DND-41 (cell line): Measurements from ENCODE around the gene TTC23.

Experiments
- ATAC-seq: fragments of 200-7000 bp; cut with Tn5 transposase; 3 replicates; pipeline ENCODE4 v1.9.1; 2021; ENCODE audit warnings: low read depth; ENCODE audit not compliant: insufficient read depth
- DNase-seq: peaks from one replicate; pipeline ENCODE4 v3.0.0-alpha.2; 2020
- H2AFZ ChIP-seq: 2 replicates; pipeline ENCODE4 v1.6.0; 2012; ENCODE audit warnings: low read depth, low read length
- H3K27ac ChIP-seq: 2 replicates; pipeline ENCODE4 v1.5.1; 2012; ENCODE audit warnings: low read length, inconsistent platforms
- H3K27me3 ChIP-seq: fragments of 200-600 bp; sonication (generic); 2 replicates; pipeline ENCODE4 v1.6.0; 2012; ENCODE audit warnings: low read length, mild to moderate bottlenecking, inconsistent platforms; ENCODE audit not compliant: insufficient read depth, poor library complexity
- H3K36me3 ChIP-seq: 2 replicates; pipeline ENCODE4 v1.5.1; 2012; ENCODE audit warnings: low read length, inconsistent platforms; ENCODE audit not compliant: insufficient read depth
- H3K4me1 ChIP-seq: 2 replicates; pipeline ENCODE4 v1.5.1; 2012; ENCODE audit warnings: mild to moderate bottlenecking, low read length; ENCODE audit not compliant: insufficient read depth
- H3K4me2 ChIP-seq: 2 replicates; pipeline ENCODE4 v1.6.0; 2012; ENCODE audit warnings: mild to moderate bottlenecking, moderate library complexity, low read length, inconsistent platforms; ENCODE audit not compliant: insufficient read depth
- H3K4me3 ChIP-seq, 2 experiments: fragments of 200-600 bp in 1 of 2; shearing (Covaris generic) in 1 of 2; 2 replicates each; pipeline ENCODE4 v1.5.1; 2012 to 2016; ENCODE audit warnings: inconsistent platforms in 2 of 2, low read length in 2 of 2, mild to moderate bottlenecking in 2 of 2, low read depth in 1 of 2, moderate library complexity in 1 of 2
- H3K79me2 ChIP-seq: 2 replicates; pipeline ENCODE4 v1.6.0; 2012; ENCODE audit warnings: low read length, inconsistent platforms; ENCODE audit not compliant: insufficient read depth
- H3K9ac ChIP-seq: 2 replicates; pipeline ENCODE4 v1.6.0; 2012; ENCODE audit warnings: low read depth, mild to moderate bottlenecking, inconsistent platforms, low read length, moderate library complexity
- H3K9me3 ChIP-seq: 2 replicates; pipeline ENCODE4 v1.5.1; 2012; ENCODE audit warnings: low read length, moderate library complexity, mild to moderate bottlenecking, inconsistent platforms; ENCODE audit not compliant: insufficient read depth, severe bottlenecking
- H4K20me1 ChIP-seq: 2 replicates; pipeline ENCODE4 v1.6.0; 2012; ENCODE audit warnings: low read length; ENCODE audit not compliant: insufficient read depth
- EZH2 ChIP-seq: IDR thresholded peaks from 3 replicates; pipeline ENCODE4 v1.6.1; 2012; ENCODE audit warnings: borderline replicate concordance, low read depth, mild to moderate bottlenecking, moderate library complexity, low read length, inconsistent platforms; ENCODE audit not compliant: severe bottlenecking
- TF ChIP-seq, protein P1 (sequence below): IDR thresholded peaks from 2 replicates; pipeline ENCODE4 v1.5.1; 2012; ENCODE audit warnings: borderline replicate concordance, low read length, moderate library complexity, mild to moderate bottlenecking; ENCODE audit not compliant: poor library complexity, severe bottlenecking; ENCODE audit errors: extremely low read depth

The TTC23 gene

DNA sequence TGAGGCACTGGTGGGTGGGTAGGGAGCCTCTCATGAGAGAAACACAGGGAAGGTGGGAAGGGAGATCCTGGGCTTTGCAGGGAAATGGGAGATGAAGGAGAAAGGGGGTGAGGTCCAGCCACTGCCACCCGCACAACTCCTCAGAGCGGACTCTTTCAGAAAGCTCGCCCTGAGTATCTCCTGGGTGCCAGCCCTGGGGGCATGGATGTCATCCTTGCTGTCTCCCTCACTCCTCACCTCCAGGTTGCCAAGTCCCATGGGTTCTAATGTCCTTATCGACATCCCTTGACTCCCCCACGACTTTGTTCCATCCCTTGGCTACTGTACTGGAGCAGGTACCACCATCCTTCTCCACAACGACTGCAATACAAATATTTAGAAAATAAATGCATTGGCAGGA lies 103.6 kb downstream of the TTC23 start:
- no peak for ATAC-seq
- Histone ChIP-seq H3K9me3 (no peaks in the 10 kb centered on the region), H3K79me2 (no peaks in the 10 kb centered on the region), H2AFZ (no peak overlapping the region), H3K27me3 (no peaks in the 10 kb centered on the region), H3K9ac (no peak overlapping the region), H4K20me1 (no peaks in the 10 kb centered on the region), H3K4me3 (no peak overlapping the region), H3K4me1 (no peaks in the 10 kb centered on the region), H3K27ac (no peak overlapping the region), H3K36me3 (no peaks in the 10 kb centered on the region), H3K4me2 (no peak overlapping the region)
- TF ChIP-seq, protein P1, sequence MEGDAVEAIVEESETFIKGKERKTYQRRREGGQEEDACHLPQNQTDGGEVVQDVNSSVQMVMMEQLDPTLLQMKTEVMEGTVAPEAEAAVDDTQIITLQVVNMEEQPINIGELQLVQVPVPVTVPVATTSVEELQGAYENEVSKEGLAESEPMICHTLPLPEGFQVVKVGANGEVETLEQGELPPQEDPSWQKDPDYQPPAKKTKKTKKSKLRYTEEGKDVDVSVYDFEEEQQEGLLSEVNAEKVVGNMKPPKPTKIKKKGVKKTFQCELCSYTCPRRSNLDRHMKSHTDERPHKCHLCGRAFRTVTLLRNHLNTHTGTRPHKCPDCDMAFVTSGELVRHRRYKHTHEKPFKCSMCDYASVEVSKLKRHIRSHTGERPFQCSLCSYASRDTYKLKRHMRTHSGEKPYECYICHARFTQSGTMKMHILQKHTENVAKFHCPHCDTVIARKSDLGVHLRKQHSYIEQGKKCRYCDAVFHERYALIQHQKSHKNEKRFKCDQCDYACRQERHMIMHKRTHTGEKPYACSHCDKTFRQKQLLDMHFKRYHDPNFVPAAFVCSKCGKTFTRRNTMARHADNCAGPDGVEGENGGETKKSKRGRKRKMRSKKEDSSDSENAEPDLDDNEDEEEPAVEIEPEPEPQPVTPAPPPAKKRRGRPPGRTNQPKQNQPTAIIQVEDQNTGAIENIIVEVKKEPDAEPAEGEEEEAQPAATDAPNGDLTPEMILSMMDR, result no peak
- no peak for TF ChIP-seq EZH2
- DNase-seq, result no peak

DNA sequence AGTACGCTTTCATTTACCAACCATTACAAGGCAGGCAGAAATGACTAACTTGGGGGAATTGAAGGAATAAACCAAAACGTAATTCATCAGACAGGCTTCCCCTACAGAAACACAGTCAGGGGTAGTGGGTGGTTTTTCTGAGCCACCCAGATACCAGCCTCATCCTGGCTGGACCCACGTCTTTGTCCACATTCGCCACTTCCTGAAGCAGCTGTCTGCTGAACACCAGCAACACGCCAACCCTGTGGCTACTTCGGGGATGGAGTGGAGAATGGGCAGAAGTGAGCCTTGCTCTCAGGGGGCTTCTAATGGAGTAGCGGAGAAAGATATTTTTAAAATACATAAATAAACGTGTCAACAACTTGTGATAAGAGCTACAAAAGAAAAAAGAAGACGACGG lies 104.4 kb downstream of the TTC23 start:
- H3K36me3 ChIP-seq, result no peaks in the 10 kb centered on the region
- H3K27ac ChIP-seq, result no peak overlapping the region
- no peak for ATAC-seq
- no peaks in the 10 kb centered on the region for H3K27me3 ChIP-seq
- no peak overlapping the region for H3K9ac ChIP-seq
- TF ChIP-seq, protein P1, result no peak
- no peak for TF ChIP-seq EZH2
- no peak overlapping the region for H2AFZ ChIP-seq
- no peaks in the 10 kb centered on the region for H3K4me1 ChIP-seq
- no peak overlapping the region for H3K4me2 ChIP-seq
- H4K20me1 ChIP-seq, result no peaks in the 10 kb centered on the region
- DNase-seq, result no peak
- no peaks in the 10 kb centered on the region for H3K9me3 ChIP-seq
- H3K79me2 ChIP-seq, result no peaks in the 10 kb centered on the region
- H3K4me3 ChIP-seq, result no peak overlapping the region

GRCh38 chr15:99143655-99144610 lies 105.4 kb downstream of the TTC23 start:
- ATAC-seq, result no peak
- Histone ChIP-seq H3K36me3 (peaks cover 2% of the 10 kb centered on the region; the same call in 1 of the 2 replicates), H3K27ac (no peak overlapping the region), H3K4me2 (no peak overlapping the region), H3K4me1 (no peaks in the 10 kb centered on the region), H4K20me1 (no peaks in the 10 kb centered on the region), H3K4me3 (no peak overlapping the region), H2AFZ (no peak overlapping the region), H3K27me3 (no peaks in the 10 kb centered on the region), H3K9me3 (no peaks in the 10 kb centered on the region), H3K79me2 (no peaks in the 10 kb centered on the region), H3K9ac (no peak overlapping the region)
- TF ChIP-seq EZH2, result no peak
- TF ChIP-seq, protein P1, result no peak
- DNase-seq, result no peak
